SU-DHL-6 (cell line): Measurements from ENCODE around the gene TFRC.
A peak's percentile ranks its signal among the peaks of the same experiment; 100 is the strongest.
"Not testable (repeated sequence)": the region's sequence is repeated elsewhere in the genome, so short reads cannot be mapped to it uniquely, and the experiment has no call there.

Experiments used
- H2AFZ ChIP-seq: fragments of 200-600 bp; sonication (generic); 2 replicates; pipeline ENCODE4 v1.6.1; 2014; ENCODE audit warnings: low read depth, mild to moderate bottlenecking, moderate library complexity, mixed read lengths, antibody characterized with exemption, low read length; ENCODE audit not compliant: severe bottlenecking
- H3F3A ChIP-seq: fragments of 200-600 bp; shearing (Covaris generic); 2 replicates; pipeline ENCODE4 v1.6.0; 2016; ENCODE audit warnings: antibody characterized with exemption, mild to moderate bottlenecking; ENCODE audit not compliant: insufficient read depth
- H3K27ac ChIP-seq: fragments of 200-600 bp; sonication (generic); 2 replicates; pipeline ENCODE4 v1.5.1; 2016; ENCODE audit warnings: low read depth, mild to moderate bottlenecking, low read length, moderate library complexity, mixed read lengths
- H3K27me3 ChIP-seq: fragments of 200-600 bp; sonication (generic), shearing (Covaris generic); 2 replicates; pipeline ENCODE4 v1.6.0; 2014; ENCODE audit warnings: mild to moderate bottlenecking, low read length
- H3K36me3 ChIP-seq: fragments of 200-600 bp; sonication (generic); 2 replicates; pipeline ENCODE4 v1.6.1; 2014; ENCODE audit warnings: mild to moderate bottlenecking, low read length, mixed read lengths
- H3K4me2 ChIP-seq: fragments of 300-600, 200-600 bp; shearing (Covaris generic), sonication (generic); 2 replicates; pipeline ENCODE4 v1.6.0; 2014; ENCODE audit warnings: low read length, low read depth, mild to moderate bottlenecking; ENCODE audit not compliant: poor library complexity, severe bottlenecking
- H3K4me3 ChIP-seq: fragments of 200-600 bp; sonication (generic); 2 replicates; pipeline ENCODE4 v1.5.1; 2014; ENCODE audit warnings: antibody characterized with exemption, low read length, mild to moderate bottlenecking, mixed read lengths; ENCODE audit not compliant: insufficient read depth, poor library complexity, severe bottlenecking
- H3K79me2 ChIP-seq: fragments of 200-600 bp; sonication (generic); 2 replicates; pipeline ENCODE4 v1.6.1; 2014; ENCODE audit warnings: mild to moderate bottlenecking, low read length, moderate library complexity; ENCODE audit not compliant: insufficient read depth
- H3K9ac ChIP-seq: fragments of 200-600 bp; sonication (generic); 2 replicates; pipeline ENCODE4 v1.7.0; 2014; ENCODE audit warnings: mild to moderate bottlenecking, low read length
- H3K9me2 ChIP-seq: fragments of 200-600 bp; sonication (generic); replicated peaks from 2 replicates; pipeline ENCODE4 v1.6.1; 2014; ENCODE audit warnings: low read length; ENCODE audit not compliant: insufficient read depth
- H3K9me3 ChIP-seq: fragments of 200-600 bp; sonication (generic); 2 replicates; pipeline ENCODE4 v1.6.1; 2014; ENCODE audit warnings: low read length, mixed read lengths; ENCODE audit not compliant: insufficient read depth
- H4K20me1 ChIP-seq: fragments of 200-600 bp; sonication (generic); 2 replicates; pipeline ENCODE4 v1.6.1; 2014; ENCODE audit warnings: low read depth, mild to moderate bottlenecking, antibody characterized with exemption, low read length, moderate library complexity, mixed read lengths
- CTCF ChIP-seq: fragments of 200-600 bp; sonication (generic); IDR thresholded peaks from one replicate; pipeline ENCODE4 v1.5.1; 2017; ENCODE audit warnings: antibody characterized with exemption, mild to moderate bottlenecking, low read length, moderate library complexity; ENCODE audit not compliant: insufficient read depth, poor library complexity, severe bottlenecking
- EZH2phosphoT487 ChIP-seq: fragments of 200-600 bp; sonication (generic), shearing (Covaris generic); conservative IDR thresholded peaks from 2 replicates; pipeline ENCODE4 v1.6.1; 2018; ENCODE audit warnings: mild to moderate bottlenecking, antibody characterized with exemption, low read length, moderate library complexity, mixed read lengths

TFRC gene

GRCh38 chr3:196079682-196080081, 2.2 kb downstream of the TFRC start:
- H3F3A ChIP-seq: peaks cover 3% of the 10 kb centered on the region; the same call in 1 of the 2 replicates
- H3K9ac ChIP-seq: peak overlapping the region; percentile 90
- no peak overlapping the region for H3K27ac ChIP-seq
- no peaks in the 10 kb centered on the region for H3K9me3 ChIP-seq
- H3K79me2 ChIP-seq: peaks cover 60% of the 10 kb centered on the region
- H3K27me3 ChIP-seq: no peaks in the 10 kb centered on the region
- peaks cover 5% of the 10 kb centered on the region for H3K36me3 ChIP-seq
- peaks cover 9% of the 10 kb centered on the region; the same call in 1 of the 2 replicates for H4K20me1 ChIP-seq
- no peak for TF ChIP-seq EZH2phosphoT487
- H3K4me2 ChIP-seq: peak overlapping the region; percentile 83
- peak overlapping the region; percentile 83 for H3K4me3 ChIP-seq
- no peaks in the 10 kb centered on the region for H3K9me2 ChIP-seq
- H2AFZ ChIP-seq: no peak overlapping the region

- H2AFZ ChIP-seq: no peak overlapping the region
- H3K9me2 ChIP-seq: no peaks in the 10 kb centered on the region
- H3K27ac ChIP-seq: no peak overlapping the region
- H3K9me3 ChIP-seq: no peaks in the 10 kb centered on the region
- TF ChIP-seq CTCF: no peak
- no peak for TF ChIP-seq EZH2phosphoT487
- H3K4me2 ChIP-seq: no peak overlapping the region
- H3F3A ChIP-seq: peaks cover 11% of the 10 kb centered on the region; the same call in 1 of the 2 replicates
- no peak overlapping the region for H3K4me3 ChIP-seq
- peaks cover 35% of the 10 kb centered on the region for H3K36me3 ChIP-seq
- peaks cover 56% of the 10 kb centered on the region for H3K79me2 ChIP-seq
- H3K9ac ChIP-seq: no peak overlapping the region
- H3K27me3 ChIP-seq: no peaks in the 10 kb centered on the region
- peaks cover 16% of the 10 kb centered on the region; the same call in 1 of the 2 replicates for H4K20me1 ChIP-seq
Observed at GRCh38 chr3:196075013-196075412, 6.9 kb downstream of the TFRC start.

DNA sequence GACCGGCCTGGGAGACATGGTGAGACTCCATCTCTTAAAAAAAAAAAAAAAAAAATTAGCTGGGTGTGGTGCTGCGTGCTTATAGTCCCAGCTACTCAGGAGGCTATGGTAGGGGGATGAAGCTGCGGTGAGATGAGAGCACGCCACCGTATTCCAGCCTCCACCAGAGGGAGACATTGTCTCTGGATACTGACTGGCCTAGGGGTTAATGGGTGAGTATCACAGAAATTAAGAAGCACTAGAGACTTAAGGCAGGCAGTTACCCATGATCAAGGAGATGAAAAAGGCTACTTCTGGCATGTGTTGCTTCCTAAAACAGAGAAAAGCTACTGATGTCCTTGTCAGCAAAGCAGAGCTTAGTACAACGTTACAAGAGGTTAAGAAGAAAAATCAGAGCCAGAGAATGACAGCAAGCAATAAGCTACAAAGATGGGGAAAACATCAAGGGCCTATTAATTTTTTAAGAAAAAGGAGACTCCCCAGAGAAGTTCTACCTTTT, 8.6 kb downstream of the TFRC start:
- Histone ChIP-seq H3K27me3 (no peaks in the 10 kb centered on the region), H3F3A (peaks cover 19% of the 10 kb centered on the region), H3K9me3 (no peaks in the 10 kb centered on the region), H3K9me2 (no peaks in the 10 kb centered on the region), H3K36me3 (peaks cover 45% of the 10 kb centered on the region), H3K79me2 (peaks cover 39% of the 10 kb centered on the region), H3K4me2 (no peak overlapping the region), H3K4me3 (no peak overlapping the region), H2AFZ (no peak overlapping the region), H3K9ac (no peak overlapping the region), H3K27ac (no peak overlapping the region), H4K20me1 (peaks cover 10% of the 10 kb centered on the region; the same call in 1 of the 2 replicates)
- TF ChIP-seq CTCF (peak; percentile 54), EZH2phosphoT487 (no peak)

DNA sequence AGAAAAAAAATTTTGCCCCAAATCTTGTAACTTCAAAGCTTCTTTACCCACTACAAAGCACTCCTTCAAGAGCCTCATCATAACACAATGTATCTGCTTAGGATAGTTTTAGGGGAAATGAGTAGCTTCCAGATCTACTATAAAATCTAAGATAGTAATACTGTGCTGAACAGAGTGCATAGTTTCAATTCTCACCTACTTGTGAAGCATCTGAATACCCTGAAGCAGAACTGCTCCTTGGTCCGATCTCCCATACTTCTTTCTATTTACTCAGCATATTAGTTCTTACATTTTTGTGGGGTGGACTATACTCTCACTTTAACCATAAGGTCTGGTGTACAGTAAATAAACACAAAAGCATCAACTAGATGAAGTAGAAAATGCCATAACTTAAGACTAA, 9.6 kb downstream of the TFRC start:
- Histone ChIP-seq H3K36me3 (peaks cover 54% of the 10 kb centered on the region), H3K9me2 (no peaks in the 10 kb centered on the region), H3K9ac (no peak overlapping the region), H4K20me1 (peaks cover 14% of the 10 kb centered on the region), H3K79me2 (peaks cover 29% of the 10 kb centered on the region), H3K4me2 (no peak overlapping the region), H3K4me3 (no peak overlapping the region), H3K27ac (no peak overlapping the region), H3K9me3 (no peaks in the 10 kb centered on the region), H3K27me3 (no peaks in the 10 kb centered on the region), H2AFZ (no peak overlapping the region), H3F3A (peaks cover 23% of the 10 kb centered on the region)
- TF ChIP-seq CTCF (no peak), EZH2phosphoT487 (no peak)

DNA sequence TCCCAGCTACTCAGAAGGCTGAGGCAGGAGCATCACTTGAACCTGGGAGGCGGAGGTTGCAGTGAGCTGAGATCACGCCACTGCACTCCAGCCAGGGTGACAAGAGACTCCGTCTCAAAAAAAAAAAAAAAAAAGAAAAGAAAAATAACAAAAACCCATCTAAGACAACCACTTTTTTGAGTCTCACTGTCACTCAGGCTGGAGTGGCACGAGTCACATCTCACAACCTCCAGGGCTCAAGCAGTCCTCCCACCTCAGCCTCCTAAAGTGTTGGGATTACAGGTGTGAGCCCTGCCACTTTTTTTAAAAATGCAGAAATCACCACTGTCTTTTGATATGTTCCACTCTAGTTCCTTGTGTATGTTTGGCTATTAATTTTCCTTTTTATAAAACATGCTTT, 13.1 kb downstream of the TFRC start:
- H2AFZ ChIP-seq, H3K9me2 ChIP-seq, H3K27me3 ChIP-seq, H3K4me2 ChIP-seq, H3K9ac ChIP-seq, H3K4me3 ChIP-seq, H3K27ac ChIP-seq, H3K9me3 ChIP-seq: not testable (repeated sequence)
- Histone ChIP-seq H3K36me3 (peaks cover 65% of the 10 kb centered on the region), H4K20me1 (peaks cover 15% of the 10 kb centered on the region; the same call in 1 of the 2 replicates), H3K79me2 (peaks cover 13% of the 10 kb centered on the region; the same call in 1 of the 2 replicates), H3F3A (peaks cover 15% of the 10 kb centered on the region; the same call in 1 of the 2 replicates)
